ENCODE measurements around the gene ACSL4. TPM values are rescaled to one million over a fixed set of nuclear protein-coding genes. Genes with fewer than 3 reads are reported as not detected.
"Not testable (repeated sequence)": the region's sequence is repeated elsewhere in the genome, so short reads cannot be mapped to it uniquely, and the experiment has no call there.

ACSL4 gene
- total RNA-seq (2014; rRNA removed; shearing (Covaris generic)): 43.1 and 63.1 TPM in 2 replicates
- polyA plus RNA-seq (2015; cell fraction: cytosol; rRNA removed): 47.1 and 64.4 TPM in 2 replicates
- polyA plus RNA-seq (2015; cell fraction: nucleus; rRNA removed): 90.7 and 113 TPM in 2 replicates

GRCh38 chrX:109732807-109733612, at the start of gene ACSL4:
Gene ACSL4 (minus strand): TSS chrX:109733257. CDS start chrX:109683363, 49,894 bp downstream.
- peak; percentile 83 for DNase-seq (ENCODE audit: low read depth)

GRCh38 chrX:109777749-109778148, 44.7 kb upstream of the ACSL4 start:
- no peak for DNase-seq (ENCODE audit: low read depth)

DNA sequence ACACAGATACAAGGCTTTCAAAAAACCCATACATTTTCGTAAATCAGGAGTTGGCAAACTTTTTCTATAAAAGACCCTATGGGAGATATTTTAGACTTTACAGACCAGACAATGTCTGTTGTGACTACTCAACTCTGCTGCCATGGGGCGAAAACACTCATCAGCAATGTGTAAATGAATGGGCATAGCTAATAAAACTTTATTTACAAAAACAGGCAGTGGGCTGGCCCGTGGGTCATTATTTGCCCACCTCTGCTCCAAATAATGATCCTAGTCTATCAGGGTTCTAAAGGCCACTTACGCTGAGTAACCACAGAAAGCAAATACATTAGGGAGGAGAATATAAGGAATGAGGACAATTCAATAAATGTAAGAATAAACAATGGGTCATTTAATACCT, 43.9 kb upstream of the ACSL4 start:
- DNase-seq (ENCODE audit: low read depth): no peak

DNA sequence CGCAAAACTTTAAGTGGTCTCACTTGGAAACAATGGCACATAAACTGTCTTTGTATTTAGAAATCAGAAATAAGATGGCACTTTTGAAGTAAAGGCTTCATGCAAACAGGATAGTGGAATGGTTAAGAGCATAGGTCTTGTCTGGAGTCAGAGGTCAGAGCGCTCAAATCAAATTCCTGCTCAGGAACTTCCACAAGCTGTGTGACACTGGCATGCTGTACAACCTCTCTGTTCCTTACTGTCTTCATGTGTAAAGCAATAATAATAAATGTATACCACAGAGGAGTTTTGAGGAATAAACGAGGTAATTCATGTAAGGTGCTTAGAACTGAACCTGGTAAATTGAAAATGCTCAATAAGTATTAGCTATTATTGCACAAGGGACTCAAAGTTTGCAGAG, 43.4 kb upstream of the ACSL4 start:
- no peak for DNase-seq (ENCODE audit: low read depth)

GRCh38 chrX:109775386-109775785, 42.3 kb upstream of the ACSL4 start:
- no peak for DNase-seq (ENCODE audit: low read depth)

DNA sequence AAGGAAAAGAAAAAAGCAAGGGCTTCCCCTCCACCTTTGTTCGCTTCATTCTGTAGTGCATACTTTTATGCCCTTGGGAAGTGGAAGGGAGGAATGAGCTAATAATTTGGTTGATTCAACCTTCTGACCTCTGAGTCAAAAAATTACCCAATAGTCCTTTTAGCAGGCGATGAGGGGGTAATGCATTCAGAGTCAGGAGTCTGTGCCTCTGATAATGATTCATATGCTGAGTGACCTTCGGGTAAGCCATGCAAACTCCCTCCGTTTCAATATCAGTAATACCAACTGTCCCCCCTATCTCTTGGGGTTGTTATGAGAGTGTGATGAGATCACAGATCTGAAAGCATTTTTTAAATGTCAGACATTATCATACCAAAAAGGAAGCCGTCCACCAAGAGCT, 41.6 kb upstream of the ACSL4 start:
- DNase-seq (ENCODE audit: low read depth): peak; percentile 33

- no peak for DNase-seq (ENCODE audit: low read depth)
Measured at GRCh38 chrX:109774136-109774535, 41.1 kb upstream of the ACSL4 start.

- no peak for DNase-seq (ENCODE audit: low read depth)
Measured at GRCh38 chrX:109773374-109773773, 40.3 kb upstream of the ACSL4 start.

DNA sequence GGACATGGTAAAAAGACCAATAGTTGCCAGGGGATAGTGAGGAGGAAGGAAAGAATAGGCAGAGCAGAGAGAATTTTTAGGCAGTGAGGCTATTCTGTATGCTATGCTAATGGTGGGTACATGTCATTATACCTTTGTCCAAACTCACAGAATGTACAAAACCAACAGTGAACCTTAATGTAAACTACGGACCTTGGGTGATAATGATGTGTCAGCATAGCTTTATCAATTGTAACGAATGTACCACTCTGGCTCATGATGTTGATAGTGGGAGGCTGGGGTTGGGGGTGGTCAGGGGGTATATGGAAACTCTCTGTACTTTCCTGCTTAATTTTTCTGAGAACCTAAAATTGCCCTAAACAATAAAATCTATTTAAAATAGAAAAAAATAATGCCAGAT, 37.7 kb upstream of the ACSL4 start:
- DNase-seq (ENCODE audit: low read depth): no peak

DNA sequence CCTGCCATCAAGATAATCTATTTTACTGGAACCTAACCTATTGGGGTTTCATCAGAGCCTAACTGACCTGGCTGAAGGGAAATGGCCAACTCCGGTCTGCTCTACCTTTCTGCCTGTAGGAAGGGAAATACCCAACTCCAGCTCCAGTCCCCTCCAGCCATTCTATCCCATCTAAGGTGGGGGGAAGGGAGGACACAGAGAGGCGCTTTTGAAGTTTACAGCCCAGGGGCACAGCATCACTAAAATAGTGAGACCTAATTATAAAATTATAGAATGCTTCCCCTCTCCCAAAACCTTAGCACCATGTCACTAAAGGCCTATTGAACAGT, 27.8 kb upstream of the ACSL4 start:
- DNase-seq (ENCODE audit: low read depth): no peak

DNA sequence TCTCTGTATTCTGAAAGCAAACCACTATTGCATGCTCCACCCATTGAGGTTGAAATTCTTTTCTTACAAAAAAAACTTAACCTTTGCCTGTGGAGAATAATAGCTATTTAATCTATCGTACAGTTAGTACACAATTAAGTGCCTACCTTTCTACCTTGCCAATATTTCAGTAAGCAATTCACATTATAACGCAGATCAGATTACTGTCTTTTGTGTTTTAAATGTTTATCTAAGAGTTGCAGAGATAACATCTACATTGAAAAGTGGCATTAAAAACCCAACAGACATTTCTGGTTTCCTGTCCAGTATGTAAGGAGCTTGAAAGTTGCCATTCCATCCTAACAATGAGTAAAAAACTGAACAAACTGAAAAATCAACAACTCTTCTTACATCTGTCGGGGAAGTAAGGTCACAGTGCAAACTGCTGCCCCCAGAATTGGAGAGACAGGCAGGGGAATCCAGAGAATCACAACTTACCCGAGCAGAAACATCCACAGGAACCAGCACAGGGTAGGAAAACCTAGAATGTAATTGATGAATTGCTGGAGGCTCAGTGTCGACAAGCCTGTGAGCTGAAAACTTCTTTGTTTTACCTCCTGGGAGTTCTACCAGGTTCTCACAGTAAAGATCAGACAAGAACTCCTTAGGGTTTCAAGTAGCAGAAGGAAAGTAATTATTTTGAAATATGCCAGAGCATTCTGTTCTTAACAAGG, 27.3 kb upstream of the ACSL4 start:
- no peak for DNase-seq (ENCODE audit: low read depth)

- DNase-seq (ENCODE audit: low read depth): no peak
Measured at GRCh38 chrX:109753256-109753655, 20.2 kb upstream of the ACSL4 start.

DNA sequence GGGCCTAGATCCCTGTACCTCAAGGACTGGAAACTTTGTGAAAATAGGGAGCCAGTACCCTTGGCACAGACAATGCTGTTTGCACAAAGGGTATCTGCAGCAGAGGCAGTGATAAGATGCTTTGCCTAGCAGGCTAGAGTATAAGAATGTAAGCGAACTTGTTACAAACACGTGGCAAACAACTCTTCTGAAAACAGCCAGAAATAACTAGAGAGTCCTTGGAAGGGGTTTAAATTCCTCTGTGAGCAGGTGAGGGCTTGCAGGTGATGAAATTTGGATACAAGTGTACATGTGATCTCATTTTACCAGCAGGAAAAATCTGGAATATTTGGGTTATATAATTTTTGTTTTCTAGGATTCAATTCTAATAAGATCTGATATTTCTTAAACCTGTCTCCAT, 18.6 kb upstream of the ACSL4 start:
- no peak for DNase-seq (ENCODE audit: low read depth)

- DNase-seq (ENCODE audit: low read depth): no peak
Measured at GRCh38 chrX:109749207-109749606, 16.1 kb upstream of the ACSL4 start.

DNA sequence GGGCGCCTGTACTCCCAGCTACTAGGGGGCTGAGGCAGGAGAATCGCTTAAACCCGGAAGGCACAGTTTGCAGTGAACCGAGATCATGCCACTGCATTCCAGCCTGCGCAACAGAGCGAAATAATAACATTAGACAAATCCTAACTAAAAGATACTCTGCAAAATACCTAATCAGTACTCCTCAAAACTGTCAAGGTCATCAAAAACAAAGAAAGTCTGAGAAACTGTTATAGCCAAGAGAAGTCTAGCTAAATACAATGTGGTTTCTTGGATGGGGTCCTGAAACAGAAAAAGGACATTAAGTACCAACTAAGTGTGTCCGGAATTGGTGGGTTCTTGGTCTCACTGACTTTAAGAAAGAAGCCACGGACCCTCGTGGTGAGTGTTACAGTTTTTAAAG, 14.6 kb upstream of the ACSL4 start:
- DNase-seq (ENCODE audit: low read depth): no peak

- DNase-seq (ENCODE audit: low read depth): no peak
Measured at GRCh38 chrX:109742722-109743121, 9.7 kb upstream of the ACSL4 start.

GRCh38 chrX:109740896-109741295, 7.8 kb upstream of the ACSL4 start:
- DNase-seq (ENCODE audit: low read depth): not testable (repeated sequence)

DNA sequence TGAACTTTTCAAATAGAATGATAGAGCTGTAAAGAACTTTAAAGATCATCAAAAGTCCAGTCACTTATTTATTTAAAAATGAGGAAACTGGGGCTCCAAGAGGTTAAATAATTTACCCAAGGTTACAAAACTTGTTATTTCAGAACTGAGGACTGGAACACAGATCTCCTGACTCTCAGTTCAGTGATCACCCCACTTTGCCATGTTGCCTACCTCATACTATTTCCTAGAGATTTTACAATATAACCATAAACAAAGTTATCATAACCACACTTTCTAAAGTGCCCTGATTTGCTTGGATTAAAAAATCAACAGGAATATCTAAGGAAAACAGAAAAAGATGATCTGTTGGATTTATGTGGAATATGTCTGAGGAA, 7.4 kb upstream of the ACSL4 start:
- DNase-seq (ENCODE audit: low read depth): no peak

DNA sequence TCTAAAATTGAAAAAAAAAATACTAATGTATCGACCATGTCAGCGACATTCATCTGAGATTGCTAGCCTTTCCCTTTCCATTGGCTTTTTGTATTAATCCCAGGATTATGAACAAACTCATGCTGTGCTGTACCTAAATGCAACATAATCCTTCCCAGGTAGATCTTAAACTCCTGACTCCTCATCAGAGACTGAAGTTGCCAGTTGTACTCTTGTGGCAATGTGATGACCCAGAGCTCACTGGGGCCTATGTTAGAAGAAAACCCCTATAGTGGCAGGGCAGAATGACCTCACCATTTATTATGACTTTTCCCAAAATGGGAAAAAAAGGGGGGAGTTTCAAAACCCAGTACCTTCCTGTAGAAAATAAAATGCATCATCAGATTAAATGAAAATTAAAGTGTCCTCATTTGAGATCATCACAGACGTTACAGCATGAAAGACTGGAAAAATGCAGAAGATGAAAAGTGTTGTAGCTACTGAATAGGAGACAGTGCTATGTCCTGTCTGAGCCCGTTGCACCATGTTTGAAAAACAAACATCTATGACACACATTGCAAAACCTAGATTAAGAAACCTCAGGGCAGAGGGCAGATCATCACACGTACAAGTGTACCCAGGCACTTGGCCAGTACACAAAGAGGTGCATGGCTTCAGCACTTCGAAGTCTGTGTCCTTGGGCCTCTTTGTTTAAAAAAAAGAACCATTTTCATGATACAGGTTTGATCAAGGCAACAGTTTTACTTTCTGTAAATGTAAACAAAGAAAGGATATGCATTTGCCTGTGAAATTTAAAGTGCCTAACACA, 6.8 kb upstream of the ACSL4 start:
- no peak for DNase-seq (ENCODE audit: low read depth)

- DNase-seq (ENCODE audit: low read depth): no peak
Measured at GRCh38 chrX:109735202-109735744, 2.2 kb upstream of the ACSL4 start.

- no peak for DNase-seq (ENCODE audit: low read depth)
Measured at GRCh38 chrX:109733613-109734083, 591 bp upstream of the ACSL4 start.
